HCT116 (cell line): ENCODE results near the gene SLC37A4.

Experiments
- EGR1 ChIP-seq: IDR thresholded peaks from 2 replicates; pipeline ENCODE4 v1.6.1; 2012; ENCODE audit warnings: low read depth
- ELF1 ChIP-seq: IDR thresholded peaks from 2 replicates; pipeline ENCODE4 v1.6.1; 2012; ENCODE audit warnings: low read depth, borderline replicate concordance
- MAX ChIP-seq: IDR thresholded peaks from 2 replicates; pipeline ENCODE4 v1.6.1; 2012
- POLR2A ChIP-seq: IDR thresholded peaks from 2 replicates; pipeline ENCODE4 v1.7.0; 2011; ENCODE audit warnings: borderline replicate concordance; ENCODE audit not compliant: insufficient read depth, insufficient read length; ENCODE audit errors: extremely low read depth
- POLR2AphosphoS5 ChIP-seq: IDR thresholded peaks from 2 replicates; pipeline ENCODE4 v1.6.1; 2011; ENCODE audit warnings: mild to moderate bottlenecking, low read depth, low read length, moderate library complexity
- TF ChIP-seq, protein P1 (sequence below), 3 experiments: fragments of 200-600 bp in 1 of 3; sonication (generic) in 1 of 3; IDR thresholded peaks in 2 of 3; conservative IDR thresholded peaks in 1 of 3; 2 replicates each; pipeline ENCODE4 v1.5.1; 2012 to 2017; ENCODE audit warnings: low read depth in 2 of 3, low read length in 2 of 3, antibody characterized with exemption in 1 of 3, borderline replicate concordance in 1 of 3, control low read depth in 1 of 3, mild to moderate bottlenecking in 1 of 3, mixed read lengths in 1 of 3, mixed run types in 1 of 3, moderate library complexity in 1 of 3; ENCODE audit not compliant: insufficient read depth in 1 of 3

GRCh38 chr11:119014209-119014924 lies 16.3 kb downstream of the SLC37A4 start:
- no peak for TF ChIP-seq EGR1
- no peak for TF ChIP-seq POLR2A
- TF ChIP-seq MAX = no peak
- TF ChIP-seq ELF1 = no peak
- peak; percentile 60 for TF ChIP-seq POLR2AphosphoS5
- TF ChIP-seq, protein P1, sequence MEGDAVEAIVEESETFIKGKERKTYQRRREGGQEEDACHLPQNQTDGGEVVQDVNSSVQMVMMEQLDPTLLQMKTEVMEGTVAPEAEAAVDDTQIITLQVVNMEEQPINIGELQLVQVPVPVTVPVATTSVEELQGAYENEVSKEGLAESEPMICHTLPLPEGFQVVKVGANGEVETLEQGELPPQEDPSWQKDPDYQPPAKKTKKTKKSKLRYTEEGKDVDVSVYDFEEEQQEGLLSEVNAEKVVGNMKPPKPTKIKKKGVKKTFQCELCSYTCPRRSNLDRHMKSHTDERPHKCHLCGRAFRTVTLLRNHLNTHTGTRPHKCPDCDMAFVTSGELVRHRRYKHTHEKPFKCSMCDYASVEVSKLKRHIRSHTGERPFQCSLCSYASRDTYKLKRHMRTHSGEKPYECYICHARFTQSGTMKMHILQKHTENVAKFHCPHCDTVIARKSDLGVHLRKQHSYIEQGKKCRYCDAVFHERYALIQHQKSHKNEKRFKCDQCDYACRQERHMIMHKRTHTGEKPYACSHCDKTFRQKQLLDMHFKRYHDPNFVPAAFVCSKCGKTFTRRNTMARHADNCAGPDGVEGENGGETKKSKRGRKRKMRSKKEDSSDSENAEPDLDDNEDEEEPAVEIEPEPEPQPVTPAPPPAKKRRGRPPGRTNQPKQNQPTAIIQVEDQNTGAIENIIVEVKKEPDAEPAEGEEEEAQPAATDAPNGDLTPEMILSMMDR (IDR thresholded peaks at IDR 0.05 in 2 of 3, conservative IDR thresholded peaks at IDR 0.05 in 1 of 3; ENCODE audit: borderline replicate concordance in 1 of 3, insufficient read depth in 1 of 3, low read depth in 2 of 3, low read length in 2 of 3) = no peak
